Panc1 (cell line): ENCODE results near the gene PIK3R1.

ENCODE experiments used
- TF ChIP-seq, protein P1 (sequence below): fragments of 450-650 bp; IDR thresholded peaks from 2 replicates; pipeline ENCODE4 v1.5.1; 2017; ENCODE audit warnings: mild to moderate bottlenecking
- TF ChIP-seq, protein P2 (sequence below), 2 experiments: IDR thresholded peaks; 2 replicates each; pipeline ENCODE4 v1.6.1; 2011 to 2012; ENCODE audit warnings: low read depth in 2 of 2, control low read depth in 1 of 2, low read length in 1 of 2, mild to moderate bottlenecking in 1 of 2, moderate library complexity in 1 of 2; ENCODE audit not compliant: insufficient read depth in 1 of 2

- TF ChIP-seq, protein P1, sequence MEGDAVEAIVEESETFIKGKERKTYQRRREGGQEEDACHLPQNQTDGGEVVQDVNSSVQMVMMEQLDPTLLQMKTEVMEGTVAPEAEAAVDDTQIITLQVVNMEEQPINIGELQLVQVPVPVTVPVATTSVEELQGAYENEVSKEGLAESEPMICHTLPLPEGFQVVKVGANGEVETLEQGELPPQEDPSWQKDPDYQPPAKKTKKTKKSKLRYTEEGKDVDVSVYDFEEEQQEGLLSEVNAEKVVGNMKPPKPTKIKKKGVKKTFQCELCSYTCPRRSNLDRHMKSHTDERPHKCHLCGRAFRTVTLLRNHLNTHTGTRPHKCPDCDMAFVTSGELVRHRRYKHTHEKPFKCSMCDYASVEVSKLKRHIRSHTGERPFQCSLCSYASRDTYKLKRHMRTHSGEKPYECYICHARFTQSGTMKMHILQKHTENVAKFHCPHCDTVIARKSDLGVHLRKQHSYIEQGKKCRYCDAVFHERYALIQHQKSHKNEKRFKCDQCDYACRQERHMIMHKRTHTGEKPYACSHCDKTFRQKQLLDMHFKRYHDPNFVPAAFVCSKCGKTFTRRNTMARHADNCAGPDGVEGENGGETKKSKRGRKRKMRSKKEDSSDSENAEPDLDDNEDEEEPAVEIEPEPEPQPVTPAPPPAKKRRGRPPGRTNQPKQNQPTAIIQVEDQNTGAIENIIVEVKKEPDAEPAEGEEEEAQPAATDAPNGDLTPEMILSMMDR, result no peak
- TF ChIP-seq, protein P2, sequence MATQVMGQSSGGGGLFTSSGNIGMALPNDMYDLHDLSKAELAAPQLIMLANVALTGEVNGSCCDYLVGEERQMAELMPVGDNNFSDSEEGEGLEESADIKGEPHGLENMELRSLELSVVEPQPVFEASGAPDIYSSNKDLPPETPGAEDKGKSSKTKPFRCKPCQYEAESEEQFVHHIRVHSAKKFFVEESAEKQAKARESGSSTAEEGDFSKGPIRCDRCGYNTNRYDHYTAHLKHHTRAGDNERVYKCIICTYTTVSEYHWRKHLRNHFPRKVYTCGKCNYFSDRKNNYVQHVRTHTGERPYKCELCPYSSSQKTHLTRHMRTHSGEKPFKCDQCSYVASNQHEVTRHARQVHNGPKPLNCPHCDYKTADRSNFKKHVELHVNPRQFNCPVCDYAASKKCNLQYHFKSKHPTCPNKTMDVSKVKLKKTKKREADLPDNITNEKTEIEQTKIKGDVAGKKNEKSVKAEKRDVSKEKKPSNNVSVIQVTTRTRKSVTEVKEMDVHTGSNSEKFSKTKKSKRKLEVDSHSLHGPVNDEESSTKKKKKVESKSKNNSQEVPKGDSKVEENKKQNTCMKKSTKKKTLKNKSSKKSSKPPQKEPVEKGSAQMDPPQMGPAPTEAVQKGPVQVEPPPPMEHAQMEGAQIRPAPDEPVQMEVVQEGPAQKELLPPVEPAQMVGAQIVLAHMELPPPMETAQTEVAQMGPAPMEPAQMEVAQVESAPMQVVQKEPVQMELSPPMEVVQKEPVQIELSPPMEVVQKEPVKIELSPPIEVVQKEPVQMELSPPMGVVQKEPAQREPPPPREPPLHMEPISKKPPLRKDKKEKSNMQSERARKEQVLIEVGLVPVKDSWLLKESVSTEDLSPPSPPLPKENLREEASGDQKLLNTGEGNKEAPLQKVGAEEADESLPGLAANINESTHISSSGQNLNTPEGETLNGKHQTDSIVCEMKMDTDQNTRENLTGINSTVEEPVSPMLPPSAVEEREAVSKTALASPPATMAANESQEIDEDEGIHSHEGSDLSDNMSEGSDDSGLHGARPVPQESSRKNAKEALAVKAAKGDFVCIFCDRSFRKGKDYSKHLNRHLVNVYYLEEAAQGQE (IDR thresholded peaks at IDR 0.05; ENCODE audit: insufficient read depth in 1 of 2, low read depth in 2 of 2, low read length in 1 of 2), result no peak
Observed at GRCh38 chr5:68287631-68287975, 72.0 kb downstream of the PIK3R1 start.
